HL-60 (cell line): ENCODE measurements around the gene NPHS1.

Experiments used
- DNase-seq, 2 experiments: peaks; one replicate each; pipeline ENCODE4 v3.0.0-alpha.2; 2010 to 2020; ENCODE audit warnings: low read depth in 1 of 2, low spot score in 1 of 2
- H3K27ac ChIP-seq: fragments of 250-450 bp; sonication (Bioruptor Pico); replicated peaks from 2 replicates; pipeline ENCODE4 v1.5.1; 2020; ENCODE audit warnings: mild to moderate bottlenecking, moderate library complexity
- H3K27me3 ChIP-seq: fragments of 250-450 bp; sonication (Bioruptor Pico); 2 replicates; pipeline ENCODE4 v1.5.1; 2021; ENCODE audit warnings: mild to moderate bottlenecking, moderate library complexity; ENCODE audit not compliant: insufficient read depth, poor library complexity, severe bottlenecking
- H3K4me3 ChIP-seq: replicated peaks from 2 replicates; pipeline ENCODE4 v1.5.1; 2011; ENCODE audit warnings: mild to moderate bottlenecking, control low read depth, low read length; ENCODE audit not compliant: insufficient read depth
- CTCF ChIP-seq: IDR thresholded peaks from one replicate; pipeline ENCODE4 v1.5.1; 2011; ENCODE audit warnings: low read length, control low read depth, inconsistent platforms; ENCODE audit not compliant: insufficient read depth
- GABPA ChIP-seq: IDR thresholded peaks from 2 replicates; pipeline ENCODE4 v1.6.1; 2012; ENCODE audit warnings: low read depth
- POLR2AphosphoS5 ChIP-seq: IDR thresholded peaks from 2 replicates; pipeline ENCODE4 v1.6.1; 2012; ENCODE audit warnings: low read depth
- REST ChIP-seq: IDR thresholded peaks from 2 replicates; pipeline ENCODE4 v1.6.1; 2012; ENCODE audit warnings: low read depth; ENCODE audit not compliant: insufficient replicate concordance
- SPI1 ChIP-seq: IDR thresholded peaks from 2 replicates; pipeline ENCODE4 v1.6.1; 2012; ENCODE audit warnings: low read depth, mild to moderate bottlenecking, borderline replicate concordance

Gene NPHS1

GRCh38 chr19:35851213-35852028 is 883 bp downstream of the NPHS1 start:
- Histone ChIP-seq H3K4me3 (no peak overlapping the region), H3K27me3 (peaks cover 38% of the 10 kb centered on the region), H3K27ac (no peak overlapping the region)
- no peak for DNase-seq
- TF ChIP-seq REST = no peak
- no peak for TF ChIP-seq SPI1
- no peak for TF ChIP-seq CTCF
- no peak for TF ChIP-seq GABPA
- TF ChIP-seq POLR2AphosphoS5 = no peak

GRCh38 chr19:35848919-35849505 is 3.3 kb downstream of the NPHS1 start:
- no peak for TF ChIP-seq REST
- no peak for TF ChIP-seq CTCF
- TF ChIP-seq SPI1 = no peak
- TF ChIP-seq GABPA = no peak
- no peak for TF ChIP-seq POLR2AphosphoS5
- H3K27ac ChIP-seq = no peak overlapping the region
- no peak overlapping the region for H3K4me3 ChIP-seq
- H3K27me3 ChIP-seq = peaks cover 47% of the 10 kb centered on the region
- no peak for DNase-seq

GRCh38 chr19:35848486-35848885 is 3.8 kb downstream of the NPHS1 start:
- Histone ChIP-seq H3K27ac (no peak overlapping the region), H3K4me3 (no peak overlapping the region), H3K27me3 (peaks cover 49% of the 10 kb centered on the region)
- no peak for TF ChIP-seq POLR2AphosphoS5
- TF ChIP-seq CTCF = no peak
- TF ChIP-seq REST = no peak
- no peak for TF ChIP-seq GABPA
- TF ChIP-seq SPI1 = no peak
- no peak for DNase-seq
